Measurements from ENCODE around the gene NOSIP.

- TF ChIP-seq CTCF (IDR thresholded peaks at IDR 0.05) (no peak), POLR2A (IDR thresholded peaks at IDR 0.05) (no peak), EP300 (IDR thresholded peaks at IDR 0.05) (no peak), POLR2AphosphoS5 (IDR thresholded peaks at IDR 0.05) (no peak)
These were observed 2.9 kb upstream of the NOSIP start for GRCh38 chr19:49583239-49583638.

Data from upper lobe of left lung (tissue), 4 donors.